HS-5 (cell line): Measurements from ENCODE around the gene PRG2.
A peak's percentile ranks its signal among the peaks of the same experiment; 100 is the strongest.
"Not testable (repeated sequence)": the region's sequence is repeated elsewhere in the genome, so short reads cannot be mapped to it uniquely, and the experiment has no call there.

ENCODE experiments used
- DNase-seq: peaks from one replicate; pipeline ENCODE4 v3.0.0-alpha.2; 2012; ENCODE audit warnings: low read depth

Gene PRG2

GRCh38 chr11:57368106-57368844 is 22.2 kb downstream of the PRG2 start:
- DNase-seq, result no peak

GRCh38 chr11:57364851-57365660 is 25.4 kb downstream of the PRG2 start:
- DNase-seq, result no peak

GRCh38 chr11:57363131-57364080 is 27.0 kb downstream of the PRG2 start:
- no peak for DNase-seq

GRCh38 chr11:57361926-57362325 is 28.5 kb downstream of the PRG2 start:
- DNase-seq, result no peak

- not testable (repeated sequence) for DNase-seq
Observed at GRCh38 chr11:57361420-57361819, 29.0 kb downstream of the PRG2 start.

GRCh38 chr11:57360991-57361390 is 29.5 kb downstream of the PRG2 start:
- no peak for DNase-seq

- no peak for DNase-seq
Observed at GRCh38 chr11:57359896-57360690, 30.4 kb downstream of the PRG2 start.

- DNase-seq, result no peak
Observed at GRCh38 chr11:57359396-57359795, 31.1 kb downstream of the PRG2 start.

GRCh38 chr11:57358991-57359390 is 31.5 kb downstream of the PRG2 start:
- no peak for DNase-seq

- no peak for DNase-seq
Observed at GRCh38 chr11:57358543-57358961, 31.9 kb downstream of the PRG2 start.

GRCh38 chr11:57357856-57358255 is 32.6 kb downstream of the PRG2 start:
- no peak for DNase-seq

- no peak for DNase-seq
Observed at GRCh38 chr11:57357310-57357709, 33.1 kb downstream of the PRG2 start.

GRCh38 chr11:57356268-57356667 is 34.2 kb downstream of the PRG2 start:
- no peak for DNase-seq

- no peak for DNase-seq
Observed at GRCh38 chr11:57354699-57355098, 35.8 kb downstream of the PRG2 start.

- DNase-seq, result no peak
Observed at GRCh38 chr11:57353852-57354251, 36.6 kb downstream of the PRG2 start.

GRCh38 chr11:57353446-57353845 is 37.0 kb downstream of the PRG2 start:
- DNase-seq, result no peak

GRCh38 chr11:57353036-57353435 is 37.4 kb downstream of the PRG2 start:
- no peak for DNase-seq

- peak; percentile 25 for DNase-seq
Observed at GRCh38 chr11:57349491-57350274, 40.8 kb downstream of the PRG2 start.

GRCh38 chr11:57348636-57349313 is 41.7 kb downstream of the PRG2 start:
- no peak for DNase-seq

- DNase-seq, result no peak
Observed at GRCh38 chr11:57348052-57348451, 42.4 kb downstream of the PRG2 start.
